DND-41 (cell line): Measurements from ENCODE around the gene TDP2.
"Not testable (repeated sequence)": the region's sequence is repeated elsewhere in the genome, so short reads cannot be mapped to it uniquely, and the experiment has no call there.

ENCODE experiments used
- CTCF ChIP-seq: IDR thresholded peaks from 2 replicates; pipeline ENCODE4 v1.5.1; 2012; ENCODE audit warnings: borderline replicate concordance, low read length, moderate library complexity, mild to moderate bottlenecking; ENCODE audit not compliant: poor library complexity, severe bottlenecking; ENCODE audit errors: extremely low read depth
- EZH2 ChIP-seq: IDR thresholded peaks from 3 replicates; pipeline ENCODE4 v1.6.1; 2012; ENCODE audit warnings: borderline replicate concordance, low read depth, mild to moderate bottlenecking, moderate library complexity, low read length, inconsistent platforms; ENCODE audit not compliant: severe bottlenecking

GRCh38 chr6:24678792-24679352 is 12.2 kb upstream of the TDP2 start:
- TF ChIP-seq EZH2, CTCF: not testable (repeated sequence)
